K562 (cell line): ENCODE results near the gene UBE2I. TPM values are rescaled to one million over a fixed set of nuclear protein-coding genes. Genes with fewer than 3 reads are reported as not detected.

Experiments
- CCAR2 ChIP-seq: fragments of 200-400 bp; formaldehyde crosslinking; IDR thresholded peaks from 2 replicates; pipeline ENCODE4 v1.6.1; 2017; ENCODE audit warnings: mild to moderate bottlenecking, low read depth, low read length
- CHAMP1 ChIP-seq: fragments of 450-650 bp; IDR thresholded peaks from 2 replicates; pipeline ENCODE4 v1.6.1; 2016; ENCODE audit warnings: mild to moderate bottlenecking
- HCFC1 ChIP-seq: IDR thresholded peaks from 2 replicates; pipeline ENCODE4 v1.6.1; 2012; ENCODE audit warnings: low read depth, low read length, improper control_type of control experiment
- HDGF ChIP-seq: fragments of 450-650 bp; IDR thresholded peaks from 2 replicates; pipeline ENCODE4 v1.6.1; 2016
- MAFF ChIP-seq: IDR thresholded peaks from 2 replicates; pipeline ENCODE4 v1.6.1; 2012; ENCODE audit warnings: low read length, improper control_type of control experiment
- SAFB2 ChIP-seq: fragments of 200-400 bp; formaldehyde crosslinking; IDR thresholded peaks from 2 replicates; pipeline ENCODE4 v1.6.1; 2018; ENCODE audit warnings: borderline replicate concordance, low read length, low read depth, moderate library complexity; ENCODE audit not compliant: severe bottlenecking
- SMARCE1 ChIP-seq: fragments of 450-650 bp; IDR thresholded peaks from 2 replicates; pipeline ENCODE4 v1.7.1; 2016; ENCODE audit warnings: mild to moderate bottlenecking
- SUPT5H ChIP-seq: fragments of 450-650 bp; IDR thresholded peaks from 2 replicates; pipeline ENCODE4 v1.6.1; 2016
- TRIM24 ChIP-seq, 2 experiments: fragments of 450-650 bp; IDR thresholded peaks; 2 replicates each; pipeline ENCODE4 v1.6.1; 2016
- YY1 ChIP-seq, 3 experiments: IDR thresholded peaks; 2 replicates each; pipeline ENCODE4 v1.6.1; 2011; ENCODE audit warnings: low read length in 2 of 3, mild to moderate bottlenecking in 2 of 3, moderate library complexity in 2 of 3, borderline replicate concordance in 1 of 3, control low read depth in 1 of 3, low read depth in 1 of 3; ENCODE audit not compliant: insufficient read depth in 3 of 3, insufficient replicate concordance in 2 of 3, control insufficient read depth in 1 of 3, insufficient read length in 1 of 3; ENCODE audit errors: extremely low read depth in 1 of 3
- ZBED1 ChIP-seq: IDR thresholded peaks from 2 replicates; pipeline ENCODE4 v1.6.1; 2014
- ZKSCAN1 ChIP-seq: fragments of 150-350 bp; IDR thresholded peaks from 2 replicates; pipeline ENCODE4 v1.6.1; 2016; ENCODE audit warnings: low read depth, low read length
- polyA plus RNA-seq, 8 experiments: library from polyadenylated mRNA; depleted of rRNA in 4 of 8; stranded (reverse) in 5 of 8; unstranded in 3 of 8; fragments of >200 nt; fragmentation: Nextera tagmentation in 2 of 8; fragmentation: Illumina TruSeq in 1 of 8; extraction: Ambion mirVana in 2 of 8; extraction: Trizol in 1 of 8; gene quantifications; 2 replicates each; pipeline versions ENCODE4 v1.2.1 to v1.2.3, GENCODE V29; 2011 to 2014; ENCODE audit warnings: inconsistent platforms in 1 of 8, missing spikeins in 1 of 8
- total RNA-seq, 7 experiments: library from RNA; depleted of rRNA in 6 of 7; stranded (reverse); fragments of >200 nt in 6 of 7; fragmentation: Illumina TruSeq in 2 of 7; extraction: Trizol in 2 of 7; gene quantifications; 2 replicates each; pipeline versions ENCODE4 v1.2.1 to v1.2.3, GENCODE V29; 2011 to 2021; ENCODE audit warnings: low replicate concordance in 1 of 7
- TF ChIP-seq, protein P1 (sequence below), 2 experiments: IDR thresholded peaks; 2 replicates each; pipeline ENCODE4 v1.6.1; 2012; ENCODE audit warnings: improper control_type of control experiment in 2 of 2, low read depth in 2 of 2, low read length in 2 of 2, borderline replicate concordance in 1 of 2
- TF ChIP-seq, protein P2 (sequence below), 2 experiments: fragments of 450-650 bp; conservative IDR thresholded peaks; 2 replicates each; pipeline ENCODE4 v1.6.1; 2017; ENCODE audit warnings: mild to moderate bottlenecking in 2 of 2, moderate library complexity in 2 of 2
- TF ChIP-seq, protein P3 (sequence below): fragments of 250-450 bp; sonication (Bioruptor Pico); IDR thresholded peaks from 2 replicates; pipeline ENCODE4 v1.4.0; 2020

Gene UBE2I
- total and polyA plus RNA-seq, 9 of the 15 experiments (the other 6 are each of a cell fraction or from before 2014, with no cell fraction given), result 36.6 to 254 (median 104) TPM

- no peak for TF ChIP-seq ZKSCAN1
- no peak for TF ChIP-seq HCFC1
- no peak for TF ChIP-seq YY1 (IDR thresholded peaks at IDR 0.05; ENCODE audit: borderline replicate concordance in 1 of 3, control insufficient read depth in 1 of 3, extremely low read depth in 1 of 3, insufficient read depth in 3 of 3, insufficient read length in 1 of 3, insufficient replicate concordance in 2 of 3, low read depth in 1 of 3, low read length in 2 of 3)
- no peak for TF ChIP-seq SMARCE1
- TF ChIP-seq HDGF, result peak; percentile 99
- TF ChIP-seq SUPT5H, result no peak
- no peak for TF ChIP-seq CHAMP1
- TF ChIP-seq, protein P1, sequence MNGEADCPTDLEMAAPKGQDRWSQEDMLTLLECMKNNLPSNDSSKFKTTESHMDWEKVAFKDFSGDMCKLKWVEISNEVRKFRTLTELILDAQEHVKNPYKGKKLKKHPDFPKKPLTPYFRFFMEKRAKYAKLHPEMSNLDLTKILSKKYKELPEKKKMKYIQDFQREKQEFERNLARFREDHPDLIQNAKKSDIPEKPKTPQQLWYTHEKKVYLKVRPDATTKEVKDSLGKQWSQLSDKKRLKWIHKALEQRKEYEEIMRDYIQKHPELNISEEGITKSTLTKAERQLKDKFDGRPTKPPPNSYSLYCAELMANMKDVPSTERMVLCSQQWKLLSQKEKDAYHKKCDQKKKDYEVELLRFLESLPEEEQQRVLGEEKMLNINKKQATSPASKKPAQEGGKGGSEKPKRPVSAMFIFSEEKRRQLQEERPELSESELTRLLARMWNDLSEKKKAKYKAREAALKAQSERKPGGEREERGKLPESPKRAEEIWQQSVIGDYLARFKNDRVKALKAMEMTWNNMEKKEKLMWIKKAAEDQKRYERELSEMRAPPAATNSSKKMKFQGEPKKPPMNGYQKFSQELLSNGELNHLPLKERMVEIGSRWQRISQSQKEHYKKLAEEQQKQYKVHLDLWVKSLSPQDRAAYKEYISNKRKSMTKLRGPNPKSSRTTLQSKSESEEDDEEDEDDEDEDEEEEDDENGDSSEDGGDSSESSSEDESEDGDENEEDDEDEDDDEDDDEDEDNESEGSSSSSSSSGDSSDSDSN (IDR thresholded peaks at IDR 0.05; ENCODE audit: borderline replicate concordance in 1 of 2, low read depth in 2 of 2, low read length in 2 of 2), result no peak
- TF ChIP-seq, protein P2, sequence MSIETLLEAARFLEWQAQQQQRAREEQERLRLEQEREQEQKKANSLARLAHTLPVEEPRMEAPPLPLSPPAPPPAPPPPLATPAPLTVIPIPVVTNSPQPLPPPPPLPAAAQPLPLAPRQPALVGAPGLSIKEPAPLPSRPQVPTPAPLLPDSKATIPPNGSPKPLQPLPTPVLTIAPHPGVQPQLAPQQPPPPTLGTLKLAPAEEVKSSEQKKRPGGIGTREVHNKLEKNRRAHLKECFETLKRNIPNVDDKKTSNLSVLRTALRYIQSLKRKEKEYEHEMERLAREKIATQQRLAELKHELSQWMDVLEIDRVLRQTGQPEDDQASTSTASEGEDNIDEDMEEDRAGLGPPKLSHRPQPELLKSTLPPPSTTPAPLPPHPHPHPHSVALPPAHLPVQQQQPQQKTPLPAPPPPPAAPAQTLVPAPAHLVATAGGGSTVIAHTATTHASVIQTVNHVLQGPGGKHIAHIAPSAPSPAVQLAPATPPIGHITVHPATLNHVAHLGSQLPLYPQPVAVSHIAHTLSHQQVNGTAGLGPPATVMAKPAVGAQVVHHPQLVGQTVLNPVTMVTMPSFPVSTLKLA (conservative IDR thresholded peaks at IDR 0.05), result peak in 1 of 2 experiments; percentile 61; a peak in 3 of 4 replicates
- no peak for TF ChIP-seq TRIM24 (IDR thresholded peaks at IDR 0.05)
- TF ChIP-seq ZBED1, result no peak
- TF ChIP-seq SAFB2, result no peak
- TF ChIP-seq, protein P3, sequence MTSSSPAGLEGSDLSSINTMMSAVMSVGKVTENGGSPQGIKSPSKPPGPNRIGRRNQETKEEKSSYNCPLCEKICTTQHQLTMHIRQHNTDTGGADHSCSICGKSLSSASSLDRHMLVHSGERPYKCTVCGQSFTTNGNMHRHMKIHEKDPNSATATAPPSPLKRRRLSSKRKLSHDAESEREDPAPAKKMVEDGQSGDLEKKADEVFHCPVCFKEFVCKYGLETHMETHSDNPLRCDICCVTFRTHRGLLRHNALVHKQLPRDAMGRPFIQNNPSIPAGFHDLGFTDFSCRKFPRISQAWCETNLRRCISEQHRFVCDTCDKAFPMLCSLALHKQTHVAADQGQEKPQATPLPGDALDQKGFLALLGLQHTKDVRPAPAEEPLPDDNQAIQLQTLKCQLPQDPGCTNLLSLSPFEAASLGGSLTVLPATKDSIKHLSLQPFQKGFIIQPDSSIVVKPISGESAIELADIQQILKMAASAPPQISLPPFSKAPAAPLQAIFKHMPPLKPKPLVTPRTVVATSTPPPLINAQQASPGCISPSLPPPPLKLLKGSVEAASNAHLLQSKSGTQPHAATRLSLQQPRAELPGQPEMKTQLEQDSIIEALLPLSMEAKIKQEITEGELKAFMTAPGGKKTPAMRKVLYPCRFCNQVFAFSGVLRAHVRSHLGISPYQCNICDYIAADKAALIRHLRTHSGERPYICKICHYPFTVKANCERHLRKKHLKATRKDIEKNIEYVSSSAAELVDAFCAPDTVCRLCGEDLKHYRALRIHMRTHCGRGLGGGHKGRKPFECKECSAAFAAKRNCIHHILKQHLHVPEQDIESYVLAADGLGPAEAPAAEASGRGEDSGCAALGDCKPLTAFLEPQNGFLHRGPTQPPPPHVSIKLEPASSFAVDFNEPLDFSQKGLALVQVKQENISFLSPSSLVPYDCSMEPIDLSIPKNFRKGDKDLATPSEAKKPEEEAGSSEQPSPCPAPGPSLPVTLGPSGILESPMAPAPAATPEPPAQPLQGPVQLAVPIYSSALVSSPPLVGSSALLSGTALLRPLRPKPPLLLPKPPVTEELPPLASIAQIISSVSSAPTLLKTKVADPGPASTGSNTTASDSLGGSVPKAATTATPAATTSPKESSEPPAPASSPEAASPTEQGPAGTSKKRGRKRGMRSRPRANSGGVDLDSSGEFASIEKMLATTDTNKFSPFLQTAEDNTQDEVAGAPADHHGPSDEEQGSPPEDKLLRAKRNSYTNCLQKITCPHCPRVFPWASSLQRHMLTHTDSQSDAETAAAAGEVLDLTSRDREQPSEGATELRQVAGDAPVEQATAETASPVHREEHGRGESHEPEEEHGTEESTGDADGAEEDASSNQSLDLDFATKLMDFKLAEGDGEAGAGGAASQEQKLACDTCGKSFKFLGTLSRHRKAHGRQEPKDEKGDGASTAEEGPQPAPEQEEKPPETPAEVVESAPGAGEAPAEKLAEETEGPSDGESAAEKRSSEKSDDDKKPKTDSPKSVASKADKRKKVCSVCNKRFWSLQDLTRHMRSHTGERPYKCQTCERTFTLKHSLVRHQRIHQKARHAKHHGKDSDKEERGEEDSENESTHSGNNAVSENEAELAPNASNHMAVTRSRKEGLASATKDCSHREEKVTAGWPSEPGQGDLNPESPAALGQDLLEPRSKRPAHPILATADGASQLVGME (CRISPR knock-in tag), result no peak
- TF ChIP-seq MAFF, result no peak
- TF ChIP-seq CCAR2, result no peak
These were observed 33.3 kb downstream of the UBE2I start (continued) for GRCh38 chr16:1342526-1343427.
